Measurements from ENCODE around the gene LBHD2.

DNA sequence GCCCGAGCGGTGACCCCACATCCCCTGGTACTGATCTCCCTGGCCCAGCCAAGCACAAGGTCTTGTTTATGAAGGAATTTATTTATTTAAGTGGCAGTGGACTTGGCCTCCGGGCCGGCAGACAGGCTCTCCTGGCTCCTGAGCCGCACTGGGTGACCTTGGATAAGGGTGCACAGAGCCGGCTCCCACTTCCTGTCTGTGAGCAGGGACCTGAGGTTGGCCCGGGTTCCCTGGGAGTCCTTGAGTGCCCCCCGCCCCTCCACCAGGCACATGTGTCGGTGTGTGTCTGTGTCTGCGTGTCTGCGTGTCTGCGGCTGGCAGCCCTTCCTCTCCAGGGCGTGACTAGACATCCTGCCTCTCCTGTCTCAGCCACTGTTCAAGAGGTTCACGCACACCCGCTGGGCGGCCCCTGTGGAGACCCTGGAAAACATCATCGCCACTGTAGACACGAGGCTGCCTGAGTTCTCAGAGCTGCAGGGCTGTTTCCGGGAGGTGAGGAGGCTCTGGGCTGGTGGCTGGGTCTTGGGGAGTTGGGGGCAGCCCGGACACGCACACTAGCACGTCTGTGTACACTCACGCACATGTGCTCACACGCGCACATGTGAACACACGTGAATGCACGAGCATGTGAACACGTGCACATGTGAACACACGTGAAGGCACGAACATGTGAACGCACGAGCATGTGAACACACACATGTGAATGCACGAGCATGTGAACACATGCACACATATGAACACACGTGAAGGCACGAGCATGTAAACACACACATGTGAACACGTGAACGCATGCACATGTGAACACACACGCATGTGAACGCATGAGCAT lies 48.6 kb downstream of the LBHD2 start:
- TF ChIP-seq, protein P1, sequence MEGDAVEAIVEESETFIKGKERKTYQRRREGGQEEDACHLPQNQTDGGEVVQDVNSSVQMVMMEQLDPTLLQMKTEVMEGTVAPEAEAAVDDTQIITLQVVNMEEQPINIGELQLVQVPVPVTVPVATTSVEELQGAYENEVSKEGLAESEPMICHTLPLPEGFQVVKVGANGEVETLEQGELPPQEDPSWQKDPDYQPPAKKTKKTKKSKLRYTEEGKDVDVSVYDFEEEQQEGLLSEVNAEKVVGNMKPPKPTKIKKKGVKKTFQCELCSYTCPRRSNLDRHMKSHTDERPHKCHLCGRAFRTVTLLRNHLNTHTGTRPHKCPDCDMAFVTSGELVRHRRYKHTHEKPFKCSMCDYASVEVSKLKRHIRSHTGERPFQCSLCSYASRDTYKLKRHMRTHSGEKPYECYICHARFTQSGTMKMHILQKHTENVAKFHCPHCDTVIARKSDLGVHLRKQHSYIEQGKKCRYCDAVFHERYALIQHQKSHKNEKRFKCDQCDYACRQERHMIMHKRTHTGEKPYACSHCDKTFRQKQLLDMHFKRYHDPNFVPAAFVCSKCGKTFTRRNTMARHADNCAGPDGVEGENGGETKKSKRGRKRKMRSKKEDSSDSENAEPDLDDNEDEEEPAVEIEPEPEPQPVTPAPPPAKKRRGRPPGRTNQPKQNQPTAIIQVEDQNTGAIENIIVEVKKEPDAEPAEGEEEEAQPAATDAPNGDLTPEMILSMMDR (IDR thresholded peaks at IDR 0.05), result no peak
- TF ChIP-seq POLR2A (IDR thresholded peaks at IDR 0.05), result no peak
